Hepatic stellate cell (primary cell): ENCODE results near the gene FBXO42.
"Not testable (repeated sequence)": the region's sequence is repeated elsewhere in the genome, so short reads cannot be mapped to it uniquely, and the experiment has no call there.

Source experiments
- DNase-seq: peaks from one replicate; pipeline ENCODE4 v3.0.0; 2011; ENCODE audit warnings: low spot score

FBXO42 gene

DNA sequence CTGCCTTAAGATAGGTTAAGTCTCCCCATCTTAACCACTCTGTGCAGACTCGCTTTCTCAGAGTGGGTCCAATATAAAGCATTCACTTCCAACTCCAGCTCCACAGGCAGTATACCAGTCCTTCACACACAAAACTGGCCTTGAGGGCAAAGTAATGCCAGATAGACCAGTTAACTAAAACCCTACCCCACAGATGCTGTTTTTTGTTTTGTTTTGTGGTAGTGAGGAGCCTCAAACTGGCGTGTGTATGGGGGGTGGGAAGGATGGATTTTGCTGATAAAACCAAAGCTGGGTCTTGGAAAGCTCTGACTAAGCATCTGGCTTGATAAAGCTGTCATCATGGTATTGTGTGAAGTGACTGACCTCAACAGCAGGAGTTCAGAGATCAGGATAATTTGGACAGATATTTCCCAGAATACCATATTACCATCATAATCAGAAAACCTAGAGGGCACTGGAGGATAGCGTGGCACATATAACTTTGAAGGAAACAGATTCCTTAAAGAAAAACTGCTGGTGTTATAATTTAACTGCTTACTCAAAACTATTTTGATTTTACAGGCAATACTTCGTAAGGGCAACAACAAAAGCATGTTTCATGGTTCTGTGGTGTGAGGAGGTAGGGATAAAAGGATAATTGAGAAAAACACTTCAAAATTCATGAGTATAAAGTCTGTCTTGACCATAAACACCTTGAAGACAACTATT lies 85.7 kb downstream of the FBXO42 start:
- no peak for DNase-seq

- DNase-seq = no peak
Measured at GRCh38 chr1:16262067-16262466, 90.2 kb downstream of the FBXO42 start.

GRCh38 chr1:16260814-16261213 lies 91.5 kb downstream of the FBXO42 start:
- DNase-seq = peak; percentile 46

- DNase-seq = no peak
Measured at GRCh38 chr1:16258591-16259135, 93.6 kb downstream of the FBXO42 start.

GRCh38 chr1:16257968-16258367 lies 94.3 kb downstream of the FBXO42 start:
- no peak for DNase-seq

DNA sequence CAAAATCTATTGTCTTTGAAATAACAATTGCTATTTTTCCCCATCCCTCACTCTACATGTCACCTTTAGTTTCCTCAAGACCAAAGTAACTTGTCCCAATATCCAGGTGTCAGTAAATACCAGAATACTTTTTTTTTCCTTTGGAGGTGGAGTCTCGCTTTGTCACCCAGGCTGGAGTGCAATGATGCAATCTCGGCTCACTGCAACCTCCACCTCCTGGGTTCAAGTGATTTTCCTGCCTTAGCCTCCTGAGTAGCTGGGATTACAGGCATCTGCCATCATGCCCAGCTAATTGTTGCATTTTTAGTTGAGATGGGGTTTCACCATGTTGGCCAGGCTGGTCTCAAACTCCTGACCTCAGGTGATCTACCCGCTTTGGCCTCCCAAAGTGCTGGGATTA lies 94.7 kb downstream of the FBXO42 start:
- DNase-seq = not testable (repeated sequence)

GRCh38 chr1:16256478-16256877 lies 95.8 kb downstream of the FBXO42 start:
- DNase-seq = no peak

DNA sequence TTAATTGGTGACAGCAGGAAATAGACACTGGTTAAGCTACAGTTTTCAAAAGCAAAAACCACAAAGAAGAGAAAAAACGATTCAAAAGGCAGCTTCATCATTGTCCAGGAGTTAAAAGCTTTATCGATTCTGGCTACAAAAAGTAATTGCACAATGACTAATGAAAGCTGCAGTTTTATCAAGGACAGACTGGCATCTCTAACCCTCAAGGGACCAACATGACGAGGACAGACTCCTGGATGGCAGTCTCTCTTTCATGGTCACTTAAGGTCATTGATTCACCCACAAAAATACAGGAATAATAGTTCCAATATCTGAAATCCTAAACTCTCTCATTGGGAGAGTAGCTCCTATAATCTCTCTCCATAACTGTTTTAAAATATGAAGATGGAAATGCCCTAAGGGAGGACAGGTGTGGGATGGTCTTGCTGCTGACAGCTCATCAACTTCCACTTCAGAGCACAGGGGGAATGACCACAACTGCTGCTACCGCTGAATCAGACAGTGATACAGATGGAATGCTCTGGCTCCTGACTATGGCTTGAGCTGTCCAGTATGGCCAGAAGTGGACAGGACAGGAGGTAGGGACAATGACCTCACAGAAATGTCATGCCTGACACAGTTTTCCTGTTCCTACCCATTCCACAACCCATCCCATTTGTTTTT lies 97.9 kb downstream of the FBXO42 start:
- no peak for DNase-seq

DNA sequence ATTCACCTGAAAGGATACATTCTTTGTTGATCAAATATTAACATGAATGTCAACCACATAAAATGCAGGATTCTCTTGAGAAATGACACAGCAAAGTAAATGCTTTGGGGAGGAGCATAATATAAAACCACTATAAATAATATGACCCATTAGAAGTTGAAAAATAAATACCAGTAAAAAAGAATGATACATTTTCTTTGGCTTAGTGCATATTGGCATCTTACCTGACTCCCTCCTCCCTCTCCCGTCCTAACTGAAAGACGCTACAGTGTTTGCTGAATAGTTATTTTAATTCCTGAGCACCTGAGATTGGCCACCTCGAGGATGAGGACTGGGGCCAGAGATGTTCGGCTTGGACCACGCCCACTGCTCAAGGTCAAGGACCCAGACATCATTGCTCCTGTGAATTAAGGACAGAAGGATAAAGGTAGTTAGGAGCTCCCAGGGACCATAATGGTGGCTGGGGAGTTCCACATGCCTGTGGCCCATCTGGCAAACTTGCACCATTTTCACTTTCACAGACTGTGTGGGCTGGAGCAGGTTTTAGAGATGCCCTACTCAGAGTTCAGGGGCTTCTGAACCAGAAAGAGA lies 98.9 kb downstream of the FBXO42 start:
- DNase-seq = no peak

- DNase-seq = no peak
Measured at GRCh38 chr1:16252912-16253311, 99.4 kb downstream of the FBXO42 start.

DNA sequence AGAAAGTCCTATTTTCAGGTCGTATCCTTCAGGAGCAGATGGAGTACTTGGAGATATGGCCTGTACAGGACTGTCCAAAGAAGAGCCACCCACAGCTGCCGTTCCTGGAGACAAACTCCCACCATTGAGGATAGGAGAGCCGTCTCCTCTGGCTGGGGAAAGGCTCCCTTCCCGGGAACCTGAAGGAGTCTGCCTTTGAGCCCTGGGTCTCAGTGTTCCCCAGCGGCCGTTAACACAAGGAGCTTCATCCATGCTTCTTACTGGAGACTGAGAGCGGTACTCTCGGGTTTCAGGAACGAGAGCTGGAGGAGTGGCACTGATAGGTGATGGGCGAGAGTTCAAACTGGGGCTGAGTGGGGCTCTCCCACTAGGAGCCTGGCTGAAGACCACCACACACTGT lies 100.9 kb downstream of the FBXO42 start:
- DNase-seq = no peak

DNA sequence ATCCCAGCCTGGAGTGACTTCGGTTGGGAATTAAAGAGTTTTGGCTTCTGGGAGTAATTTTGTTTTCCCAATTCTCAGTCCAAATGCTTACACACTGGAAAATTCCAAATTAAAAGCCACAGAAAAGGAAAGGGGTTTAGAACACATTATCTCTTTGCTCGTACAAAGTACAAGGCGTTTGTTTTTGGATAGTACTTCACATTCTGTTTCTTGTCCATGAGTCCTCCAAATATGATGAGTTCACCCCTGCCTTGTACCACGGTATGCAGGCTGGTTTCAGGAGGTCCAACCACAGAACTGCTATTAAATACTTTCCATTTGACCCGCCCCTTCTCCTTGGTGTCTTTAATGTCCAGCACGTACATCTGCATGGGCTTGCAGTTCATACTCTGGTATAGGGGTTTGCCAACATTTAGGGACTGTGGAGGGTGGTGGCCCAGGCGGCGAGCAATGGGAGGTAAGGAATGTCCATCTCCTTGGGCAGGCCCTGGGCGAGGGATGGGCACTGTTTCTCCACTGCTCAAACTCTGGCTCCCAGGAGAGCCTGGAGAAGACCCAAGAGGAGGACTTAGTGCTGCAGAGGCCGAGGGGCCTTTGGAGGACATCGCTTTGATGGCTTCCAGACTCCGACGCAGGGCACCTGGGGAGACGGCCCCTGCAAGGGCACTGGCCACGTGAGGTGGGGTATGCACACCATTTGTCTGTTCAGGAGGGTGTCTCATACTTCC lies 101.6 kb downstream of the FBXO42 start:
- no peak for DNase-seq

DNA sequence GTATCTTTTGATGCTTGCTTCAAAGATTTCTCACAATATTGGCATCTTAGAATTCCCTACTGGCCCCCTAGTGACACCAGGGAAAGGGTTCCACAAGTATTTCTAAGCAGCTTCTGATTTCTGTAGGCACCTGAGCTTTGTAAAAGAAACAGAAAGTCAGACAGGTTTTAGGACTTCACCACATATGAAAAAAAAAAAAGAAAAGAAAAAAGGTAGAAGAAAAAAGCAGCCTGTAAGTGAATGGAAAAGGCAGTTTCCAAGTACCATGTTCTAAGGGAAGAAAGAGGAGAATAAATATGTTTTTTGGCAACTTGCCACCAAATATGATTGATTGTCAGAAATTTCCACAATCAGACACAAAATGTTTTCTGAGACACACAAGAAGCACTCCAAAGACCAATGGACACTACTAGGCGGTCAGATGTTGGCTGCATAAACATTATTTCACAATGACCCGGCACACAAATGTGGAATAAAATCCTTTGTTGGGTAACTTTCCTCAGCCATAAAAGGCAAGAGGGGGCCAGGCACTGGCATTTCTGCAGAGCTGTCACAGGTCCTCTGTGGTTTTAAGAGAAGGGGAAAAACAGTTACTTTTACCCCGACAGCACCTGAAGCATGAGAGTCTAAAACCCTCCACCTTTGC lies 102.6 kb downstream of the FBXO42 start:
- no peak for DNase-seq

DNA sequence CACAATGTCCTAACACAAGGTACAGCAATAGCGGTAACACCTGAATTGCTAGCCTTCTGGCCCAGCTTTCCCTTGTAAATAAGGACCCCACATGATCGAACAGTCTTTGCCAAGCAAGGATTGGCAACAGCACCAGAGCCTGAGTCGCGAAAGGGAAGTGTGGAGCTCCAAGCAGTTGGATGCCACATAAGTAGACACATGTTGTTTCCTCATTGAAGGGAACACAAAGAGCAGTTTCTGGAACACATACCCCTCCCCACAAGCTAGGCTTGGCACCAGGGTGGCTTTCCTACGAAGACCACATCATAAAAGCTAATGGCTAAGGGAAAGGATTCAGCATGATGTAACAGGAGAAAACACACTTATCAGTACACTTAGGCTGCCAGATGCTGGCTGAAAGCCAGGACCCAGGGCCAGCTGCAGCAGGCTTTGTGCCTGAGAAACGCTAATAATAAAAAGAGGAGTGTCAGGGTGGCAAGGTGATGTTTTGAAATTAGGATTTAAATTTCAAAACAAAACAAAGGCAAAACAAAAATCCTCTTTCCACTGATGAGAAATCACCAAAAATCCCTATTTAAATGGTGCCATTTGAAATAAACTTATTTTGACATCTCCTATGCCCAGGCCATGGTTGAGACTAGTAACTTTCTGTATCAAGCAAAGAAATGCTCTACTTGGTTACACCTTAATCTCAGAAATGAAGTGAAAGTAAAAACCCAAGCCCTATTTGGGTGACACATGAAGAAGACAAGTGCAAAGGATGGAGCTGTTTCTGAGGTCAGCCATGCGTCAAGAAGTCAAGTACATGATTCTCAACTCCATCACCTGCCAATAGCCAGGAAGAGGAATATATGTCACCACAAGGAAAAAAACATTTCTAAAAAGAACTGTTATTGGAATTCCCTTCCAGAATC lies 103.4 kb downstream of the FBXO42 start:
- peak; percentile 36 for DNase-seq

DNA sequence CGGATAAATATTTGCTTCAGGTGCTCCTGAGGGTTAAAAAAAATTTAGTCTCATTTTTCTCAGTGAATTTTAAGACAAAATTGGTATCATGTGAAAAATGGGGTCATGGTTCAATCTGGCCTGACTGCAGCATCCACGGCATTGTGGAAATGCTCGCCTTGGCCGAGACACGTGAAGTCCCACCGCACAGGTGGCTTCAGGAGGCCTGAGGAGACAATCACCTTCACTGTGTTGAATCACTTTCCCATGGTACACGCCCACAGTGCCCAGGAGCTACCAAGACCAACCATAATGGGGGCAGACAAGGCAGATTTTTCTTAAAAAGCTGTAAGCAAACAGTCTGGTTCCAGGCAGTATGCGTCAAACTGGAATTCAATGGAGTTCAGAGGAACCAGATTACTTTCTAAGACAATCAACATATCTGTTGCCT lies 104.3 kb downstream of the FBXO42 start:
- no peak for DNase-seq

DNA sequence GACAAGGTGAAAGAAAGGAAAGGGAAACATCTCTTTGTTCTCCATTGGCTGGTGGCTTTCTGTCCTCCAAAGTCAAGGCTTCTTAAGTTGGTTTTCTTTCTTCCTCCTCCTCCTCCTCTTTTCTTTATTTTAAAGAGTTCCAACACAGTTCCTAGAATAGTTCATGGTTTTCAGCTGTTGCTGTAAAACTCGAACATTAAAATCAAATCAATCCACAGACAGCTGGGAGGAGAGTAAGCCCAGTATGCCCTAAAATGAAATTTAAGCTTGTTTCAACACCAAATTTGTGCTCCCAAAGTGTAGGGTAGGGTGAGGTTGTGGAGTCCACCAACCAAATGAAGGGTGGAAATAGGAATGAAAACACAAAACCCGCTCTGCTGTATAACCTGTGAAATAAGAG lies 104.8 kb downstream of the FBXO42 start:
- no peak for DNase-seq

DNA sequence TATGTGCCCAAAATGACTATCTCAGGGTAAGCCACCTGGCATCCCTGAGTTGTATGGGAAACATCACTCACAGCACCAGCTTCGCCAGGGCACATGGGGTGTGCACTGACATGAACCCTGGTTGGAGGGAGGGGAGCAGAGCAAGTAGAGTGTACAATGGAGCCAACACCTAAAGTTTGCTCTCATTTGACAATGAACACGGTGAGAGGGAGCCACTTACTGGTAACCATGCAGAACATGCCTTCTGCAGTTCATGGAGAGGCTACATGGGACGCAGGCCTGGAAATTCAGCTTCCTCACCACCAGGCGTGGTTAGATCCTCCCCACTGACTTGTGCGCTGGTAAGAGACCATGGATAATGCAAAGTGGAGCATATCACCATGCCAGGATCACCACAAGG lies 105.3 kb downstream of the FBXO42 start:
- DNase-seq = no peak

- DNase-seq = not testable (repeated sequence)
Measured at GRCh38 chr1:16246239-16246638, 106.0 kb downstream of the FBXO42 start.

GRCh38 chr1:16245476-16246196 lies 106.6 kb downstream of the FBXO42 start:
- DNase-seq = no peak

GRCh38 chr1:16244650-16245285 lies 107.5 kb downstream of the FBXO42 start:
- DNase-seq = no peak
